HK-2 (cell line): ENCODE data around the gene S1PR3.
"Not testable (repeated sequence)": the region's sequence is repeated elsewhere in the genome, so short reads cannot be mapped to it uniquely, and the experiment has no call there.

ENCODE experiments used
- DNase-seq: peaks from one replicate; pipeline ENCODE4 v3.0.0-alpha.2; 2018; ENCODE audit not compliant: unreplicated experiment

Gene S1PR3

DNA sequence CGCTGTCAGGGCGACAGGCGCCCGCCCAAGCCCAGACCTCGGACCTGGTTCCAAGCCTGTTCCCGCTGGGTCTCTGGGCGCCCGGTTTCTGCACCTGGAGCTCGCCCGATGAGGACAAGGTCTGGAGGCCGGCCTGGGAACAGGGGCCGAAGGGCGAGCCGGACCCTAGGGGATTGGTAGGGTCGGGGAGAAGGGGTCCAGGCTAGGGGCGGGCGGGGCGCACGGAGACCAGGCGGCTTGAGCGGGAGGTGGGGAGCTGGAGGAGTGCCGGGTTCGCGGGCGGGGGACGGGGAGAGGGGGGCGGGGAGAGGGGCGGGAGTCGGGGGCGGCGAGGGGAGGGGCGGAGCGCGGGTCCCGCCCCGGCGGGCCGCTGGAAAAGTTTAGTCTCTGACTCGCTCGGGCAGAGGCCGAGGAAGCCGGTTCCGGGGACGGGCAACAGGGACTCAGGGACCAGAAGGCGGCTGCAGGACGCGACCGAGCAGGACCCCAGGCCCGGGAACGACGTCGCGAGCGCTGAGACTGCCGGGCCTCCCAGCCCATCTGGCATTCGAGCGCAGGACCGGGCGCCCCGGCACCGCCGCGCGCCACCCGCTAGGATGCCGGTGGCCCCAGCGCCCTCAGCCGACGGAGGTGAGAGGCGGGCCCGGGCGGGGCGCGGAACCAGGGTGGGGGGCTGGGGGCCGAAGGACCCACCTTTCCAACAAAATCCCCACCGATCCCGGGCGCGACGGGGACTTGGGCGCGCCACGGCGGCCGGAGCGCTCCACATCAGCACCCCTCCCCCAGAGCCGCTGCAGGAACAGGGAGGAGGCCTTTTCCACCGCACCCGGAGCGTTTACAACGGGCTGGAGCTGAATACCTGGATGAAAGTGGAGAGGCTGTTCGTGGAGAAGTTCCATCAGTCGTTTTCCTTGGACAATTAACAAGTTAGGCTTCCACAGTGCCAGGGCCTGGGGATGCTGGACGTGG is at the start of gene S1PR3:
TSS of gene S1PR3 (plus strand) at position 403 of the 969 bp plus-strand sequence. CDS start 9,733 bp downstream, outside the sequence.
- no peak for DNase-seq

DNA sequence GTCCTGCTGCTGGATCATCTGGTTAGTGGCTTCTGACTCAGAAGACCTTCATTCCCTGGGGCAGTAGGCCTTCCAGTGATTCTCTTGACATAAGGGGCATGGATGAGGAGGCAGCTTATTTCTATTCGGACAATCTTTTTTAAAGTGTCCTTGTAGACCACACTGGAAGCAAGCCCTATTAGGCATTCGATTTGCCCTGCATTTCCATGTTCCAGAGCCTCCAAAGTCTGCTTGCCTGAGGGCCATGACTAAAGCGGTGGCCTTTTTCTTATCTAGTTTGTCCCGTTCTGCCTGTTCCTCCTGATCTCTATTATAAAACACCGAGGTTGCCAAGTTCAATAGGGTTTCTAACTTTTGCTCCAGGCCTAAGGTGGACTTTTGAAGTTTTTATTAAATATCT is 49.7 kb upstream of the S1PR3 start:
- DNase-seq = not testable (repeated sequence)

DNA sequence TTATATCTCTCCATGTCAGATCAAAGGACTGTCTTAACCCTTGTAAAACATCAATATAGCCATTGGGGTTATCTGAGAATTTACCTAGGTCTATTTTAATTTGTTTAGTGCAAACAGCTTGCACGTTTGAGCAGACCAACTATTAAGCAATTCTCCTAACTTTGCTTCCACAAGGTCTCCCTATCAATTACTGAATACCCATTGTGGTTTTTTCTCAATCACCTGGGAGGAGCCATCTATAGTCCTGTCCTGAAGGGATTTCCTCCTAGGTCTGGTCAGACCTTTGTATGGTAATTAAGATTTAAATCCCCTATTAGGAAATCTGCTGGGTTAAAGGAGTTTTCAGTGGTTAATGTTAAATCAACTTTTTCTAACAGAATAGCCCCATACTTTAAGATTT is 48.9 kb upstream of the S1PR3 start:
- no peak for DNase-seq

DNA sequence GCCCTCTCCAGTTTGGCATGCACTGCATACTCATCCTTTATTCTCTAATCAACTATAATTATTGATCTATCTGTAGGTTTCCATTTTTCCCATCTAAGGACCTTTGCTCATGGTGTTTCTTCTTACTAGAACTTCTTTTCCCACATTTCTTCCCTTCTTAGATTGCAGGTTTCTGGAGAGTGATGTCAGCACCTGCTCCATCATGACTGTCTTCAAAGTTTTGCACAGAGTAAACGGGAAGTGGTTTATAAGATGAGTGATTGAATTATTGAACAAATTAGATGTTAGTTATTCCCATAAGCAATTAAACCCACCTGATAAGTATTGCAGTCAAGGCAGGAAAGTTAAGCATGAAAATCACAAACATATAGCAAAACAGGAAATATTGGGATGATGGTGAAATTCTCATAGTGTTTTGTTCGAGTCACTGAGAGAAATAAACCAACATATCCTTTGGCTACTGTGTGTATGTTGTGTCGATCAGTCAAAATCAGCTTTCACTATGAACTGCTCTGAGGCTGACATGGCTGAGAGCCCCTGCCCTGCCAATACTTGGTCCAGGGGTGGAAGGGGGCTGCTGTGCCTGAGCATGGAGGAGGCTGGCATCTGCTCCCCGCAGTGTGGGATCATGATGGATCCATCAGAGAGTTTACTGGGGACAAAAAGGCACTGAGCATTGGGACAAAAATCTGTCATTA is 45.5 kb upstream of the S1PR3 start:
- no peak for DNase-seq

DNA sequence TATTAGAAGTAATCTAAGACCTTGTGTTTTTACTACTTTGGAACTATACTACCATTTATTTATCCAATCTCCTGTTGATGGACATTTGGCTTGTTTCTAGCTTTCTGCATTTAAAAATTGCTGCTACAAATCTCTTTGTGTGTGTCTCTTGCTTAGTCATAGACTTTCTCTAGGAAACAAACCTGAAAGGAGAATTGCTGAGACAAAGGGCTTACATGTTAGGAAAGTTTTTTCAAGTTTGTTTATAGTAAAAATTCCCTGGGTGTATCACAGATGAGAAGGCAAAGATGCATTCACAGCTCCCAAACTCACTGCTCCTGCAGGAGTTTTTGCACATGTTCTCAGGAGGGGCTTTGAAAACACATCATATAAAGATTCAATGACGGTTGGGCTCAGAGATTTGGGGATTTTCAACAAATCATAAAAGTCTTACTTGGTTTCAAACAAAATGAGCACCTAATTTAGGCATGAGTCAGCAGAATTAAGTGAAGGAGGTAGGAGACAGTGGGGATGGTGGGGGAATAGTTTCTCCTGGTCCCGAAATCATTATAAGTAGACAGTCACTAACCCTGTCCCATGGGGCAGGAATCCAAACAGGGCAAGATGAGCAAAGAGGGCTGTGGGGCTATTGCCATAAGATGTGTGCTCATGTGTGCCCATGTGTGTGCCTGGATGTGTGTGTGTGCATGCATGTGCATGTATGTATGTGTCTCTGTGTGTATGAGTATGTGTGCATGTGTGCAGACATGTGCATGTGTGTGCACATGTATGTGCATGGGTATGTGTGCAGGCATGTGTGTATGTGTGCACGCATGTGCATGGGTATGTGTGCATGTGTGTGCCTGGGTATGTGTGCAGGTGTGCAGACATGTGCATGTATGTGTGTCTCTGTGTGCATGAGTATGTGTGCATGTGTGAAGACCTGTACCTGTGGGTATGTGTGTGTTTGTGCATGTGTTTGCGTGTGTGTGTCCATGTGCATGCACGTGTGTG is 43.4 kb upstream of the S1PR3 start:
- DNase-seq = no peak

DNA sequence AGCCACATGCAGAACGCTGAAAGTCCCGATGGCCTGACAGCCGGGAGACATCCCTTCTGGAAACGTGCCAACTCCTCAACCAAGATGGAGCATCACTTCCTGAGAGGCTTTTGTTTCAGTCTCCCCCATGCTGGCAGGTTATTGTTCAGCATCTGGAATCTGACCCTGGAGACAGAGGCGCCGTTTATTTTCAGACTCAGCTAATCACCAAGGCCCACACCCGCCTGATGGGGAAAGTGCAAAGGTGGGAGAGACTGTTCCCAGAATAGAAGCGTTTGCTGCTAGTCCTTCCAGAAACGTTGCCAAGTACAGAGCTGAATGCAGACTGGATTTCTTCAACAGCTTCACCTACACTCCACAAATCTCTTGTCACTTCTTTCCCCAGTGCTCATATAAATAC is 41.8 kb upstream of the S1PR3 start:
- DNase-seq = no peak

DNA sequence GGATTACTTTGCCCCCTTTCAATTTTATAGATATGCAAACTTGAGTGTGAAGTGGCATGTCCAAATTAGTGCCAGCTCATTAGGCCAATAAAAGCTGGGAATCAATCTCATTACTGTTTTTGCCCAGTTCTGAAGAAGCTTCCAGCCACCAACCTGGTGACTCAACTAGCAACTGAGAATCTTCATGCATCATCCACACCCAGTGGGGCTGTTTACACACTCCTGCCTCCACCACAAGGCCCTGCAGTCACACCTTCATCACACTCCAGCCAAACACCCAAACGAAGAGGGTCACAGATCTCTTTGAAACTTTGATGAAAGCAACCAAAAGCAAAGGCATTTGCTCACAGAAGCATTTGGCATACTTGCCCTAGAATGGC is 41.3 kb upstream of the S1PR3 start:
- no peak for DNase-seq

DNA sequence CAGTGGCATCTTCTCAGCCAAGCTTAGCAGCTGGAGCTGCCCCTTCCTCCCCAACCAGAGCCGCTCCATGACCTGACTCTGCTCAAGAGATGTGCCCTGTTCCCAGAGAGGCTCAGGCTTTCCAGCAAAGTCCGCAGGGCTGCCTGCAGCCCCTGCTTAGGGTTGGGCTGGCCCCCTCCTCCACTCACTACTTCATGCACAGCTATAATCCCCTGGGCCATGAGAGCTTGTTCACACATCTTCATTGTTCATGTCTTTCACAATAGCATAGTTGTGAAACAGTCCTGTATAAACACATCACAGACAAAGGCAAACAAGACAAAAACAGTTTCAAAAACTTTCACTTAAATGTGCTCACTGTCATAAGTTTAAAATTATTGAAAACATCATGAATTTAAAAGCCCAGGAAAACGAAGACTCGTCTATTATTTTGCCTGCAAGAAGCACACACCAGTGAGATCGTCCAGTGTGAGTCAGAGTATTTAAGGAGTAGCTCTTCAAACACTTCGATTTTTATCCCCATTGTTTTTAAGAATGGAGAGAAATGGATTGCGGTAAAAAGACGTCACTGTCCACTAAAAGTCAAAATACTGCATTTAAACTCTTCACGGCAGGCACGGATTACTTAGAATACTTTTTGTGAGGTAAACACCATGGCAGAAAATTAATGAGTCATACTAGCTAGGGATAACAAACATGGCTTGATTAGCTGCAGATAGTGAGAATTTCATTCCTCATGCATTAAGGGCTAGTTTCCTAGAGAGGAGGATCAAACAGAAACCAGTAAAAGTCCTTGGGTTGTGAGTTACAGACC is 40.7 kb upstream of the S1PR3 start:
- DNase-seq = no peak

DNA sequence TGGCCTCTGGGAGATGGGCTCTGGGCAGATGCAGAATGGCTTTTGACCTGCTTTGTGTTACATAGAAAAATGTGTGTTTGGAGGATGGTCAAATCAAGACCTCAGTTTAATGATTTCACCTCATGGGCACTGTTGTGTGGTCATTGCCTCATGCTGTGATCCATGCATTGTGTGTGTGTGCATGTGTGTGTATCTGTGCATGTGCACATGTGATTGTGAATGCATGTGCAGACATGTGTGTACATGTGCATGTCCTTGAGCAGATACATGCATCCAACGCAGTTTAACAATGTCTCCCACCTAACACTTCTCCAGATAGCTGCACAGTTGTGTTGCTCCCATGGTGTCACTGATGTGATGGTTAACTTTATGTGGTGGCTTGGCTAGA is 40.1 kb upstream of the S1PR3 start:
- DNase-seq = no peak

DNA sequence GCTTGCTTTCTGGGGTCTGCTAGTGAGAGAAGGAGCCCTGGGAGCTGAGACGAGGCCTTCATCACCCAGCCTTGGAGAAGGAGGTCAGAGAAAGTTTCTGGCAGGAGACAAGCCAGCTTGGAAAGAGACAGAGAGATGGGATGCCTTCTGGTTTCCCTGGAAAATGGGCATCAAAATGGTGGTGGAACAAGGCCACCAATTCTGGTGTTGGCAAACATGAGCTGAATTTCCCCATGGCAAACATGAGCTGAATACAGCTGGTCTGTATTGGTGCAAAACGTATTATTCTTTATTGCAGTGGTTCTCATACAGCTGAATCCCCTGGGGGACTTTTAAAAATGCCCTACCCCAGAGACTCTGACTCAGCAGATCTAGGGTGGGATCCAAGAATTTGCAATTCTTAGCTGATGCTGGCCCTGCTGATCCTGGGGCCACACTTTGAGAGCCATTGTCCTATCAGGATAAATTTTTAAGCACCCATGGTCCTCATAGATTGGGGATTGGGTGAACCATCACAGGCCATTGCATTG is 39.1 kb upstream of the S1PR3 start:
- DNase-seq = no peak

DNA sequence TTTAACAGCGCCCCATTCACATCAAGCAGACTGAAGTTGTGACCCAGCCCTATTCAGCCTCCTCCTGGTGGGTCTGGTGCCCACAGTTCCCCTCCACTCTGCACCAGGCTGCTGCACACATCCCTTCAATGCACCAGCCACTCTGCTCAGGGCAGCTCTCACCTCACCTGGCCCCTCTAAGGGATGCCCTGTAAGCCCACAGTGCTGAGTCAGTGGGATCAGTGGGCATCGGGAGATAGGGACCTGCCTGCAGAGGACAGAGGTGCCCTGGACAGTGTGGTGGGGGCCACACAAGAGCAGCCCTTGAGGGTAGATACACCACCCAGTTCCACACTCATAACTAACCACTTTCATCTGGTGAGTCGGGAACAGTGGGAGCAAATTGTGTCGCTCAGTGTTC is 38.3 kb upstream of the S1PR3 start:
- DNase-seq = no peak

DNA sequence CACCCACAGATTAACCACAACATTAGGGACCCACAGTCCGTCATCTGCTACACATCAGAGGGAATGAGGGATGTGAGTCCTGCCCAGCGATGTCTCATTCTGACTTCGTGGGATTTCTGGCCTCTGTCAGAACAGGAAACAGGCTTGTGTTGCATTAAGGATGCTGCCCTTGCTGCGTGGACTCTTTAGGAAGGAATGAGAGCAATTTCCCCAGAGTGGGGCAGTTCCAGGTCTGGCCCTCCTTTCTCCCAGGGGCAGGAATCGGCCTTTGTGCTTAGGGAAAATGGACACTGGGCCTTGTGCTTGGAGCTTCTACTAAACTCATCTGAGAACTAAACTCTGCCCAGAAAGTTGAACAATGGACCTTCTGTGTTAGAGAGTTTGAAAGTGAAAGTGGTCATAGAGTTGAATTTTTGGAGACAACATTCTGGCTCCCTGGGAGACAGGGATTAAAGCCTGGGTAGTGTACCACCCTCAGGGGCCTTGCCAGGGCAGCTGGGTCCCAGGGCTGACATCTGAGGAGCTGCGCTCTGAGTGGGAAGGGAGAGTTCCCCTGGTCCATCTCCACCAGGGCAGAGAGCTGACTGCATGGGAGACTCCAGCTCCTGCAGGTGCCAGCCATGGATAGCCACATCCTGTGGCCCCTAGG is 37.8 kb upstream of the S1PR3 start:
- no peak for DNase-seq

DNA sequence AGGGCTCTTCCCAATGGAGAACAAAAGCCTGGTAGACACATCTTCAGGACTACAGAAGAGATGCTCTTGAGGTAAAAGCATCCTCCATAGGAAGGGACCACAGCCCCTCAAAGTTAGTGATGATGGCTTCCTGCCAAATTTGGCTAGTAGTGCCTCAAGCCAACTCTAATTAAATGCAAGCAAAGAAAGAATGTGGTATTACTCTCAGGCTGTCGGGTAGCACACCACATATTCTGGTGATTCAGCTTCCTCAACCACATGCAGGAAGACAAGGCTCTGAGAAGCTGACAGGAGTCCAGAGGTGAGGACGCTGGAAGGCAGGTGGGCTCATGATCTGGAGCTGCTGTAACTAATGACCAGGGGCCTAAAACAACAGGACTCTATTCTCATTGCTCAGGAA is 37.2 kb upstream of the S1PR3 start:
- no peak for DNase-seq

DNA sequence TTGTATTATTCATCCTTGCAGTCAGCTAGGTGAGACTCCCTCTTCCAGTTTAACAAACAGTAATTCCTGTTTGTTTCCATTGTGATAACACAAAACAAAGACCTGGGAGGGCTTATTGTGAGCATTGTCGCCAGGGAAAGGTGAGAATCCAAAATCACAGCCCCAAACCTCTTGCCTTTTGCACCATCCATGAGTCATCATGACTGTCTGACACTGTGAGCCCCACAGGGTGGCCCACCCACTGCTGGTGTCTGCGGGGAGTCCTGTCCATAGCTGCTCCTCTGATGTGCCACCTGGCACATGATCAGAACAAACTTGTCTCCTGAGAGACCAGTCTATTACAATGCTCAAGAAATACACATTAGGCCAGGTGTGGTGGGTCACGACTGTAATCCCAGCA is 33.7 kb upstream of the S1PR3 start:
- no peak for DNase-seq

DNA sequence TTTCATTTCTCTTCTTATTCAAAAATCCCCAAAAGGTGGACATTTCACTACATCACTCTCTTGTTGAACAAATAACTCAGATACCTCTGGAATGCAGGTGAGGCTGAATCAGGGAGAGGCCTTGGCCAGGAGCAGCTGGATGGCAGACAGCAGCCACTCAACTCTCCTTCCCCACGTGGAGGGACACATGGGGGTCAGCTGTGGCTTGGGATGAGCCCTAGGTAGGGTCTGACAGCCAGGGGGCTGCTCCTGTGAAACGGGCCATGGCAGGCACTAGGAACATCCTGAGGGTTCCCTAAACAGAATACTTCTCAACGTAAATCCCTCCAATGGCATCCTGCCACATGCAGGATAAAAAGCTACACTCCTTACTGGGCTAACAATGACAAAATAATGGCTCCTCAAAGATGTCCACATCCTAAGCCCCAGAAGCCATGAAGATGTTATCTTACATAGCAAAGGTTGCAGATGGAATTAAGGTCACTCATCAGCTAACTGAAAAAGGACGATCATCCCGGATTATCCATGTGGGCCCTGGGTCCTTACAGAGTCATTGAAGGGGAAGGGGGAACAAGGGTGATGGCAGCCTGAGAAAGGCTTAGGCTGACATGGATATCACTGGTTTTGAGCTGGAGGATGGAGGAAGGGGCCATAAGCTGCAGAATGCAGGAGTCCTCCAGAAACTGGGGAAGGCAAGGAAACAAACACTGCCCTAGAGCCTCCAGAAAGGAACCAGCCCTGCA is 31.4 kb upstream of the S1PR3 start:
- DNase-seq = no peak

DNA sequence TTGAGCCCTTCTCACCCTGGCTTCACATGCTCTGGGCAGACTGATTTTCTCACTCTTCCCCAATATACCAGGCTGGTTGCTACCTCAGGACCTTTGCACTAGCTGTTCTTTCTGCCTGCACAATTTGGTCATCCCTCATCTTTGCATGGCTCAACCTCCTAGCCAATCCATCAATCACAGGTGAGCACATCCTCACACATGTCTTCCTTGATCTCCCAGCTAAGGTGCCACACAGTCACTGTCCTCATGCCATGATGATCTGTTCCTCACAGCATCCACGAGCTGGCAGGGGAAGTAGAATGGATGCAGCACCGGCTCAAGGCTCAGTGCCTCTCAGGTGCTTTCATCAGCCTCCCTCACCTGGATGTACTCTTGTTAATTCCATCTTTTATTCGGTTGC is 30.6 kb upstream of the S1PR3 start:
- DNase-seq = no peak

DNA sequence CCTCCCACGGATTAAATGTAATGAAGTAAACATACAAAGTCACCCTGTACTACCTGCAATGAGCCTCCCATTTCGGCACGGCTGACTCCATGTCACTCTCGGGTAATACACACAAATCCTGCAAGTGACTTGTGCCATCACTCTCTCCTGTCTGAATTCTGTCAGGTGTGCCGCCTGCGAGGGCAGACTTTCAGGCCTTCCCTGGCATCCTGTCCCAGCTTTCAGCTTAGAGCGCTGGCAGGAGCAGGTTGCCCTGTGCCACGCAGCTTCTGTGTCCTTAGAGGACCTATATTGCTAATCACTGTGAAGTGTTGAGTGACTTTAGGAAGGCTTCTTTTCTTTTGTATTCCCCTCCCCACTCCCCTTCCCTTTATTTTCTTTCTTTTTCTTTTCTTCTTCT is 25.8 kb upstream of the S1PR3 start:
- DNase-seq = no peak

DNA sequence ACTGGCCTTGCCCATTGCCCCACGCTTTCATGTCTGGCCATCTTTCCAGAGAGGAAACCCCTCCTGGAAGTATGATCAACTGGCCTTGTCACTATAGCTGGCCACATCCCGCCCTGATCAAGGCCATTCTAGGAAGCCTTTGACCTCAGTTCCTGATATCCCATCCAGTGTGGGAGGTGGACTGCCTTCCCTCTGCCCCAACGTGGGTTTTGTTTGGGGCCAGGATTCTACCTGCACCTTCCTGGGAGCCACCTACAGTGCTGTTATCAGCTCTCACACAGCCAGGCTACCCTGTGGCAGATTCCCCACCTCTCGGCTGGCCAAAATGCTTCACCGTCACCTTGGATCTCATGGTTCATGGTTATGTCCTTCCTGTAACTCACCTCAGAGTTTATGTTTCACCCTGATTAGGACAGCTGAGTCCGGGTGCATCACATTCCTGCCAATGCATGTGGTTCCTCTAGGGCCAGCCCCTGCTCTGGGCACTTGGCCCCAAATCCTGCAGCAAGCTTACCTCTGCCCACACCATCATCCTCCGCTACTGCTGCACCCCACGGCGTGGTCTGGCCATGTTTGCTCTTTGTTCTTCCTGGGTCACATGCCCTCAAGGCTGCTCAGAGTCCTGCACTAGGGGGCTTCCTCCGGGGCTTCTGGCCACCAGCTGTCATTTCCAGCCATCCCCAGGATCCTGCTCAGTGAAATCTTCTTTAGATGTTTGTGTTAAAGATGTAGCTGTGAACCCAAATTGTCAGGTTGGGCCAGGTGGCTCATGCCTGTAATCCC is 24.2 kb upstream of the S1PR3 start:
- DNase-seq = no peak

DNA sequence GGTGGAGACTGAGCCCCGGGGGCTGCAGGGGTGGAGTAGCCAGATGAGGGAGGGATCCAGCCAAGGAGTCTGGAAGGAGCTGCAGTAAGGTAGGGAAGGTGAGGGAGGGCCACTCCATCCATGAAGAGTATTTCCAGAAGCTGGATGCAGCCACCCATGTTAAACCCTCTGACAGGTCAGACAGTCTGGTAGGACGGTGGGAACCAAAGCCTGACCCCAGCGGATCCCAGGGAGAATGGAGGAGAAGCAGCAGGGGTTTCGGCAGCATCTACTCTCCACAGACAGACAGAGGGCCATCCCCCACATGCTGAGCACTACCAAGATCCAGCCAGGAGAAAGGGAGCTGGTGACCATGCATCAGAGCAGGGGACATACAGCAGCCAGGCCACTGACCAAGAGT is 22.5 kb upstream of the S1PR3 start:
- no peak for DNase-seq
